Liver (tissue), 3 donors: Measurements from ENCODE around the gene TMEM150A.

Source experiments
- ATF3 ChIP-seq: IDR thresholded peaks from 2 replicates; pipeline ENCODE4 v1.6.1; 2016; ENCODE audit warnings: antibody characterized with exemption
- FOXA1 ChIP-seq: IDR thresholded peaks from 2 replicates; pipeline ENCODE4 v1.6.1; 2016; ENCODE audit warnings: antibody characterized with exemption
- GABPA ChIP-seq, 2 donors: IDR thresholded peaks in 1 of 2; conservative IDR thresholded peaks in 1 of 2; 2 replicates each; pipeline ENCODE4 v1.6.1; 2016; ENCODE audit warnings: antibody characterized with exemption in 2 of 2, mild to moderate bottlenecking in 1 of 2, moderate library complexity in 1 of 2
- JUND ChIP-seq, 2 donors: IDR thresholded peaks; 2 replicates each; pipeline ENCODE4 v1.6.1; 2016; ENCODE audit warnings: antibody characterized with exemption in 2 of 2
- RAD21 ChIP-seq, 2 donors: IDR thresholded peaks; 2 replicates each; pipeline ENCODE4 v1.6.1; 2016; ENCODE audit warnings: antibody characterized with exemption in 2 of 2, mild to moderate bottlenecking in 2 of 2
- TAF1 ChIP-seq: conservative IDR thresholded peaks from 2 replicates; pipeline ENCODE4 v1.6.1; 2016; ENCODE audit warnings: antibody characterized with exemption, mild to moderate bottlenecking
- YY1 ChIP-seq: IDR thresholded peaks from 2 replicates; pipeline ENCODE4 v1.6.1; 2016; ENCODE audit warnings: antibody characterized with exemption, mild to moderate bottlenecking
- TF ChIP-seq, protein P1 (sequence below): fragments of 150-350 bp; IDR thresholded peaks from 2 replicates; pipeline ENCODE4 v1.5.1; 2017; ENCODE audit warnings: improper control_type of control experiment, low read depth, low read length; ENCODE audit not compliant: missing input control
- TF ChIP-seq, protein P2 (sequence below): IDR thresholded peaks from 2 replicates; pipeline ENCODE4 v1.6.1; 2016; ENCODE audit warnings: antibody characterized with exemption
- TF ChIP-seq, protein P3 (sequence below): IDR thresholded peaks from 2 replicates; pipeline ENCODE4 v1.6.1; 2016; ENCODE audit warnings: antibody characterized with exemption, mild to moderate bottlenecking
- donor health status: healthy.
- donor health status: healthy.

DNA sequence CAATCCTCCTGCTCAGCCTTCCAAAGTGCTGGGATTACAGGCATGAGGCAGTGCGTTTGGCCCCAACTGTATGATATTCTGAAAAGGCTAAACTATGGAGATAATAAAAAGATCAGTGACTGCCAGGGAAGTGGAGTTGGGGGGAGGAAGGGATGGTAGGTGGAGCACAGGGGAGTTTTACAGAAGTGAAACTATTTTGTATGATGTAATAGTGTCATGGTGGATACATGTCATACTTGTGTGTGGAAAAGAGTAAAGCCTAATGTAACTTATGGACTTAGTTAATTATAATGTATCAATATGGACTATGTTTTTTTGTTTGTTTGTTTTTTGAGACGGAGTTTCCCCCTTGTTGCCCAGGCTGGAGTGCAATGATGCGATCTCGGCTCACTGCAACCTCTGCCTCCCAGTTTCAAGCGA is 38.3 kb downstream of the TMEM150A start:
- no peak for TF ChIP-seq RAD21 (IDR thresholded peaks at IDR 0.05)
- no peak for TF ChIP-seq GABPA (IDR thresholded peaks at IDR 0.05 in 1 of 2, conservative IDR thresholded peaks at IDR 0.05 in 1 of 2)
- TF ChIP-seq, protein P1, sequence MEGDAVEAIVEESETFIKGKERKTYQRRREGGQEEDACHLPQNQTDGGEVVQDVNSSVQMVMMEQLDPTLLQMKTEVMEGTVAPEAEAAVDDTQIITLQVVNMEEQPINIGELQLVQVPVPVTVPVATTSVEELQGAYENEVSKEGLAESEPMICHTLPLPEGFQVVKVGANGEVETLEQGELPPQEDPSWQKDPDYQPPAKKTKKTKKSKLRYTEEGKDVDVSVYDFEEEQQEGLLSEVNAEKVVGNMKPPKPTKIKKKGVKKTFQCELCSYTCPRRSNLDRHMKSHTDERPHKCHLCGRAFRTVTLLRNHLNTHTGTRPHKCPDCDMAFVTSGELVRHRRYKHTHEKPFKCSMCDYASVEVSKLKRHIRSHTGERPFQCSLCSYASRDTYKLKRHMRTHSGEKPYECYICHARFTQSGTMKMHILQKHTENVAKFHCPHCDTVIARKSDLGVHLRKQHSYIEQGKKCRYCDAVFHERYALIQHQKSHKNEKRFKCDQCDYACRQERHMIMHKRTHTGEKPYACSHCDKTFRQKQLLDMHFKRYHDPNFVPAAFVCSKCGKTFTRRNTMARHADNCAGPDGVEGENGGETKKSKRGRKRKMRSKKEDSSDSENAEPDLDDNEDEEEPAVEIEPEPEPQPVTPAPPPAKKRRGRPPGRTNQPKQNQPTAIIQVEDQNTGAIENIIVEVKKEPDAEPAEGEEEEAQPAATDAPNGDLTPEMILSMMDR: no peak
- no peak for TF ChIP-seq ATF3
- TF ChIP-seq, protein P2, sequence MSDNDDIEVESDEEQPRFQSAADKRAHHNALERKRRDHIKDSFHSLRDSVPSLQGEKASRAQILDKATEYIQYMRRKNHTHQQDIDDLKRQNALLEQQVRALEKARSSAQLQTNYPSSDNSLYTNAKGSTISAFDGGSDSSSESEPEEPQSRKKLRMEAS: no peak
- TF ChIP-seq, protein P3, sequence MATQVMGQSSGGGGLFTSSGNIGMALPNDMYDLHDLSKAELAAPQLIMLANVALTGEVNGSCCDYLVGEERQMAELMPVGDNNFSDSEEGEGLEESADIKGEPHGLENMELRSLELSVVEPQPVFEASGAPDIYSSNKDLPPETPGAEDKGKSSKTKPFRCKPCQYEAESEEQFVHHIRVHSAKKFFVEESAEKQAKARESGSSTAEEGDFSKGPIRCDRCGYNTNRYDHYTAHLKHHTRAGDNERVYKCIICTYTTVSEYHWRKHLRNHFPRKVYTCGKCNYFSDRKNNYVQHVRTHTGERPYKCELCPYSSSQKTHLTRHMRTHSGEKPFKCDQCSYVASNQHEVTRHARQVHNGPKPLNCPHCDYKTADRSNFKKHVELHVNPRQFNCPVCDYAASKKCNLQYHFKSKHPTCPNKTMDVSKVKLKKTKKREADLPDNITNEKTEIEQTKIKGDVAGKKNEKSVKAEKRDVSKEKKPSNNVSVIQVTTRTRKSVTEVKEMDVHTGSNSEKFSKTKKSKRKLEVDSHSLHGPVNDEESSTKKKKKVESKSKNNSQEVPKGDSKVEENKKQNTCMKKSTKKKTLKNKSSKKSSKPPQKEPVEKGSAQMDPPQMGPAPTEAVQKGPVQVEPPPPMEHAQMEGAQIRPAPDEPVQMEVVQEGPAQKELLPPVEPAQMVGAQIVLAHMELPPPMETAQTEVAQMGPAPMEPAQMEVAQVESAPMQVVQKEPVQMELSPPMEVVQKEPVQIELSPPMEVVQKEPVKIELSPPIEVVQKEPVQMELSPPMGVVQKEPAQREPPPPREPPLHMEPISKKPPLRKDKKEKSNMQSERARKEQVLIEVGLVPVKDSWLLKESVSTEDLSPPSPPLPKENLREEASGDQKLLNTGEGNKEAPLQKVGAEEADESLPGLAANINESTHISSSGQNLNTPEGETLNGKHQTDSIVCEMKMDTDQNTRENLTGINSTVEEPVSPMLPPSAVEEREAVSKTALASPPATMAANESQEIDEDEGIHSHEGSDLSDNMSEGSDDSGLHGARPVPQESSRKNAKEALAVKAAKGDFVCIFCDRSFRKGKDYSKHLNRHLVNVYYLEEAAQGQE: no peak
- no peak for TF ChIP-seq YY1
- no peak for TF ChIP-seq TAF1
- TF ChIP-seq JUND (IDR thresholded peaks at IDR 0.05): no peak
- no peak for TF ChIP-seq FOXA1
